Activated T-helper 17 cell treated with anti-CD3 and anti-CD28 coated beads, Interleukin-2, amount 50 U/mL, for 72 hours (primary cell): ENCODE data around the gene BCAR1. TPM values are rescaled to one million over a fixed set of nuclear protein-coding genes. Genes with fewer than 3 reads are reported as not detected.

Experiments used
- ATAC-seq: fragments of 150-1000 bp; cut with Tn5 transposase; replicated peaks from 2 replicates; pipeline ENCODE4 v1.10.0; 2021; ENCODE audit warnings: mild to moderate bottlenecking, moderate library complexity
- H3K27ac Mint-ChIP-seq: one replicate; pipeline ENCODE4 v1.8.0; 2022; ENCODE audit warnings: mixed read lengths
- H3K27me3 Mint-ChIP-seq: one replicate; pipeline ENCODE4 v1.8.0; 2022; ENCODE audit warnings: mixed read lengths
- H3K36me3 Mint-ChIP-seq: one replicate; pipeline ENCODE4 v1.8.0; 2022; ENCODE audit warnings: low read depth, mild to moderate bottlenecking, mixed read lengths
- H3K4me1 Mint-ChIP-seq: one replicate; pipeline ENCODE4 v1.8.0; 2022; ENCODE audit warnings: mixed read lengths
- H3K4me3 Mint-ChIP-seq: one replicate; pipeline ENCODE4 v1.8.0; 2022; ENCODE audit warnings: mild to moderate bottlenecking, mixed read lengths
- H3K9me3 Mint-ChIP-seq: one replicate; pipeline ENCODE4 v1.8.0; 2022; ENCODE audit warnings: mixed read lengths
- total RNA-seq, 2 donors: library from RNA; stranded (reverse); gene quantifications; one replicate each; pipeline ENCODE4 v1.2.3, GENCODE V29; 2022

BCAR1 gene
- total RNA-seq, result under 1 TPM in 1 of 2 donors, not detected in 1; 0.58 TPM

DNA sequence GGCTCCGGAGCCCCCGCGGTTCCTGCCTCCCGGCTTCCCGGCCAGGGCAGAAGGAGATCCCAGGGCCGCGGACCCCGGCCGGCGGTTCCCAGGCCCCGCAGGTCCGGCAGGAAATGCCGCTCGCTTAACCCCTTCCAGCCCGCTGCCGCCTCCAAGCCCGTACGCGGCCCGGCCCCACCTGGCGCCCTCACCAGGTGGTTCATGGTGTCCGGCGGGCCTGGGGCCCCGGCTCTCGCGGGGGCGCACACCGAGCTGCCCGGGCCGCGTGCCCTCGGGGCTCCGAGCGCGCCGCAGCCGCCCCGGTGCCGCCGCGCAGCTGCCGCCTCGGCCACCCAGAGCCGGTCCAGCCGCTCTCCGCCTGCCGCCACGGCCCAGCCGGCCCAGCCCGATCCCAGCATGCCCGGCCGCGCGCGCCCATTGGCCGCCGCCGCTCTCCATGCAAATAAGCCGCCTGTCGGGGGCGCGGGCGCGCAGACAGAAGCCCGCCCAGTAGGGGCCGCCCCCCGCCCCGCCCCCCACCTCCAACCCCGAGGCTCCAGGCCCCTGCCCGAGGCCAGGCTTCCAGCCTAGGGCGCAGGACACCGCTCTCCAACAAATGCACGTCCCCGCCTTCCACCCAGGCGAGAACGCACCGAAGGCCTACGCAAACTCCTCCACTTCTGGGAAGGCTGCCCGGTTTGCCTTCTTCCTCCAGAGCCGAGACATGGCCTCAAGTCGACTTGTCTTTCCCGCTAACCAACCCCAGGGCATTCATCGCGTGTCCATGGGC lies at the start of gene BCAR1:
TSS of gene BCAR1 (minus strand) at position 345 of the 769 bp plus-strand sequence. CDS start at position 203, 142 bp downstream.
- Mint-ChIP-seq H3K4me3 (peak within 1 kb of the TSS; percentile 58), H3K36me3 (no peaks in the 10 kb centered on the region), H3K27me3 (peaks cover 18% of the 10 kb centered on the region), H3K4me1 (no peaks in the 10 kb centered on the region), H3K9me3 (no peaks in the 10 kb centered on the region), H3K27ac (no peak within 1 kb of the TSS)
- ATAC-seq, result peak; percentile 26

DNA sequence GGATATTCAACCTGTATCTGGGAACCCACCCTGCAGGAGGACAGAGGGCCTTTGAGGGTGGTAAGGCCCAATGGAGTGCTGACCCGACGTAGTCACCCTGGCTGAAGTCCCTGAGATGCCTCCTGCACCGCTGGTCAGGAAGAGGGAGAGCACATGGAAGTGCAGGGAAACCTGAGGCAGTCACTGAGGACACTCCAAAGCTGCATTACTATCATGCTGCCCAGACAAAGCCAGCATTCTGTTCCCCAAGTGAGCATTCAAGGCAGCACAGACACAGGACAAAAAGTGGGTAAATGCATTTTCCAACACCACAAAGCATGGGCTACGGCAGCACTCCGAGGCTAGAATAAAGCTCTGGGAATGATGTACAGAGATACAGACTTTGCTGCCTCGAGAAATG lies 46.8 kb upstream of the BCAR1 start:
- no peaks in the 10 kb centered on the region for H3K27me3 Mint-ChIP-seq

GRCh38 chr16:75296606-75297005 lies 45.2 kb upstream of the BCAR1 start:
- ATAC-seq, result no peak

More for the DNA sequence above, 46.8 kb upstream of the BCAR1 start:
- Mint-ChIP-seq H3K4me1 (peaks cover 4% of the 10 kb centered on the region), H3K27ac (no peak overlapping the region), H3K9me3 (no peaks in the 10 kb centered on the region), H3K36me3 (peaks cover 93% of the 10 kb centered on the region), H3K4me3 (no peak overlapping the region)
- ATAC-seq, result no peak

GRCh38 chr16:75294773-75295459 lies 43.5 kb upstream of the BCAR1 start:
- Mint-ChIP-seq H3K27ac (no peak overlapping the region), H3K4me3 (no peak overlapping the region), H3K9me3 (no peaks in the 10 kb centered on the region), H3K4me1 (peaks cover 4% of the 10 kb centered on the region), H3K27me3 (peaks cover 5% of the 10 kb centered on the region), H3K36me3 (peaks cover 98% of the 10 kb centered on the region)
- no peak for ATAC-seq

More at GRCh38 chr16:75296606-75297005, 45.2 kb upstream of the BCAR1 start:
- no peak overlapping the region for H3K4me3 Mint-ChIP-seq
- no peaks in the 10 kb centered on the region for H3K27me3 Mint-ChIP-seq
- no peak overlapping the region for H3K27ac Mint-ChIP-seq
- H3K4me1 Mint-ChIP-seq, result peaks cover 4% of the 10 kb centered on the region
- no peaks in the 10 kb centered on the region for H3K9me3 Mint-ChIP-seq
- H3K36me3 Mint-ChIP-seq, result peaks cover 98% of the 10 kb centered on the region

DNA sequence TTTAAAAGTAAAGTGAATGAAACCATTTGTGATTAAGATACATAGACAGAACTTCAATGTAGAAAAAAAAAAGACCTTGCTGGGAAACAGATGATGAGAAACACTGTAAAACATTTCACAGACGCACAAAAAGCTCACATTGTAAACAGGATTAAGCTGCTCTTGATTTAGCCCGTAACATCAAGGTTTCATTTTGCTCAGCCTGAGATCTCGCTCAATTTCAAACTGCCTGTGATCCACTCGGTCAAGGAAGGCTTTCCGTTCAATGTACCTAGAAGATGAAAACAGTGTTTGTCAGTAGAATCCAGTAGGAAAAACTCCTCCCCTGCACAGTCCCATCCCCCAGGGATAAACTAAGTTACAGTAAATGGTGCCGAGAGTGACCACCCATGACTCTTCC lies 42.3 kb upstream of the BCAR1 start:
- Mint-ChIP-seq H3K27ac (no peak overlapping the region), H3K4me3 (no peak overlapping the region), H3K9me3 (no peaks in the 10 kb centered on the region), H3K27me3 (peaks cover 6% of the 10 kb centered on the region), H3K4me1 (peaks cover 4% of the 10 kb centered on the region), H3K36me3 (peaks cover 98% of the 10 kb centered on the region)
- no peak for ATAC-seq

- ATAC-seq, result no peak
- peaks cover 10% of the 10 kb centered on the region for H3K4me1 Mint-ChIP-seq
- no peaks in the 10 kb centered on the region for H3K9me3 Mint-ChIP-seq
- peaks cover 10% of the 10 kb centered on the region for H3K27me3 Mint-ChIP-seq
- no peak overlapping the region for H3K27ac Mint-ChIP-seq
- H3K36me3 Mint-ChIP-seq, result peaks cover 98% of the 10 kb centered on the region
- no peak overlapping the region for H3K4me3 Mint-ChIP-seq
Measured at GRCh38 chr16:75293173-75293572, 41.7 kb upstream of the BCAR1 start.

- Mint-ChIP-seq H3K27ac (no peak overlapping the region), H3K9me3 (no peaks in the 10 kb centered on the region), H3K27me3 (peaks cover 10% of the 10 kb centered on the region), H3K4me3 (no peak overlapping the region), H3K36me3 (peaks cover 93% of the 10 kb centered on the region), H3K4me1 (peaks cover 10% of the 10 kb centered on the region)
- no peak for ATAC-seq
Measured at GRCh38 chr16:75292691-75293090, 41.3 kb upstream of the BCAR1 start.

DNA sequence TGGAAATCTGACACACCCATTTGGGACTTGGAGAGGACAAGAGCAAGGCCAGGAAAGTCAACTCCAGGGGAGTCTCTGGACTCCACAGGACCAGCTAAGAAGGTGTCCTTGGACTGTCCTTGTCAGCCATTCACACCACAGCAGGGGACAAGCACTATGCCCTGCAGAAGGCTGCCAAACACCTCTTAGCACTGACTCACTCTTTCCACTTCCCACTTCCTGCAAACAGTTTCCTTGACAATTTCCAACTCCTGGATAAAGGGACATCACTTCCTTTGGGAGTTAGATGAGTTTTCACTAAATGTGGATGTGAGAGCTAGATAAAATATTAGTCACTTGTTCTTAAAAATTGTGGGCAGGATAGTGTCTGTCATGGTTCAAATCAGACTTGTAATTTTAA lies 37.8 kb upstream of the BCAR1 start:
- no peaks in the 10 kb centered on the region for H3K9me3 Mint-ChIP-seq
- ATAC-seq, result no peak
- peaks cover 10% of the 10 kb centered on the region for H3K4me1 Mint-ChIP-seq
- H3K4me3 Mint-ChIP-seq, result peak overlapping the region; percentile 53
- H3K27me3 Mint-ChIP-seq, result peaks cover 10% of the 10 kb centered on the region
- H3K36me3 Mint-ChIP-seq, result peaks cover 65% of the 10 kb centered on the region
- H3K27ac Mint-ChIP-seq, result no peak overlapping the region

DNA sequence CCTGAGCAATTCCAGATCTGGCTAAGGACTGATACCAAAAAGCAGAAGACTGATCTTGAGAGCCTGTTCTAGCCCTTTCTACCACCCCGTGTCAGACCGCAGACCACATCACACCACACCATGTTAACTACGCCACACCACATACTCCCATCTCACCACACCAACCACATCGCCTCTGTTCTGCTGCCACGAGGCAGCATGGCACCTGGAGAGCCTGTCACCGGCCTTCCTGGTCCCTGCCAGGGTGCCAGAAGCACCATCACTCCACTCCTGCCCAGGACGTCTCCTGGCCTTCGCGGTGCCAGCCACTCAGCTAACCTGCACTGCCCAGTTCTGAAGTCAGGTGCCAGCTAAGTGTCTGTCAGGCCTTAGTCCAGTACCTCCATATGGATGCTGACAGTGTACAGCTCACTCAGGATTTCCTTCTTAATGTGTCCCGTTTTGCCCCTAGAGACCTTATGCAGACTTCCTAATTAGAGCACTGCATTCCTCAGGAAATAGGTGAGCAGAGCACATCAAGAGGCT lies 37.2 kb upstream of the BCAR1 start:
- H3K36me3 Mint-ChIP-seq, result peaks cover 60% of the 10 kb centered on the region
- ATAC-seq, result peak; percentile 89
- no peaks in the 10 kb centered on the region for H3K9me3 Mint-ChIP-seq
- H3K4me3 Mint-ChIP-seq, result peak overlapping the region; percentile 53
- peaks cover 10% of the 10 kb centered on the region for H3K4me1 Mint-ChIP-seq
- peaks cover 10% of the 10 kb centered on the region for H3K27me3 Mint-ChIP-seq
- H3K27ac Mint-ChIP-seq, result peak overlapping the region; percentile 83

- H3K27ac Mint-ChIP-seq, result peak overlapping the region; percentile 83
- peaks cover 10% of the 10 kb centered on the region for H3K4me1 Mint-ChIP-seq
- peak overlapping the region; percentile 53 for H3K4me3 Mint-ChIP-seq
- peaks cover 10% of the 10 kb centered on the region for H3K27me3 Mint-ChIP-seq
- no peaks in the 10 kb centered on the region for H3K9me3 Mint-ChIP-seq
- ATAC-seq, result peak; percentile 17
- H3K36me3 Mint-ChIP-seq, result peaks cover 55% of the 10 kb centered on the region
Measured at GRCh38 chr16:75288181-75288580, 36.8 kb upstream of the BCAR1 start.

- no peak overlapping the region for H3K4me3 Mint-ChIP-seq
- H3K27me3 Mint-ChIP-seq, result peaks cover 10% of the 10 kb centered on the region
- peaks cover 50% of the 10 kb centered on the region for H3K36me3 Mint-ChIP-seq
- H3K4me1 Mint-ChIP-seq, result peaks cover 10% of the 10 kb centered on the region
- H3K9me3 Mint-ChIP-seq, result no peaks in the 10 kb centered on the region
- no peak overlapping the region for H3K27ac Mint-ChIP-seq
- no peak for ATAC-seq
Measured at GRCh38 chr16:75287708-75288107, 36.3 kb upstream of the BCAR1 start.

DNA sequence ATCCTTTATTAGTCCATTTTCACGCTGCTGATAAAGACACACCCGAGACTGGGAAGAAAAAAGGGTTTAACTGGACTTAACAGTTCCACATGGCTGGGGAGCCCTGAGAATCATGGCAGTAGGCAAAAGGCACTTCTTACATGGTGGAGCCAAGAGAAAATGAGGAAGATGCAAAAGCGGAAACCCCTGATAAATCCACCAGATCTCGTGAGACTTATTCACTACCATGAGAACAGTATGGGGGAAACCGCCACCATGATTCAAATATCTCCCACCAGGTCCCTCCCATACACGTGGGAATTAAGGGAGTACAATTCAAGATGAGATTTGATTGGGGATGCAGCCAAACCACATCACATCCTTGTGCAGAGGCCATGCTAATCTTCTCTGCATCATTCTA lies 35.0 kb upstream of the BCAR1 start:
- H3K9me3 Mint-ChIP-seq, result no peaks in the 10 kb centered on the region
- ATAC-seq, result no peak
- H3K4me1 Mint-ChIP-seq, result peaks cover 10% of the 10 kb centered on the region
- H3K4me3 Mint-ChIP-seq, result no peak overlapping the region
- peaks cover 9% of the 10 kb centered on the region for H3K27me3 Mint-ChIP-seq
- H3K36me3 Mint-ChIP-seq, result peaks cover 37% of the 10 kb centered on the region
- H3K27ac Mint-ChIP-seq, result no peak overlapping the region

DNA sequence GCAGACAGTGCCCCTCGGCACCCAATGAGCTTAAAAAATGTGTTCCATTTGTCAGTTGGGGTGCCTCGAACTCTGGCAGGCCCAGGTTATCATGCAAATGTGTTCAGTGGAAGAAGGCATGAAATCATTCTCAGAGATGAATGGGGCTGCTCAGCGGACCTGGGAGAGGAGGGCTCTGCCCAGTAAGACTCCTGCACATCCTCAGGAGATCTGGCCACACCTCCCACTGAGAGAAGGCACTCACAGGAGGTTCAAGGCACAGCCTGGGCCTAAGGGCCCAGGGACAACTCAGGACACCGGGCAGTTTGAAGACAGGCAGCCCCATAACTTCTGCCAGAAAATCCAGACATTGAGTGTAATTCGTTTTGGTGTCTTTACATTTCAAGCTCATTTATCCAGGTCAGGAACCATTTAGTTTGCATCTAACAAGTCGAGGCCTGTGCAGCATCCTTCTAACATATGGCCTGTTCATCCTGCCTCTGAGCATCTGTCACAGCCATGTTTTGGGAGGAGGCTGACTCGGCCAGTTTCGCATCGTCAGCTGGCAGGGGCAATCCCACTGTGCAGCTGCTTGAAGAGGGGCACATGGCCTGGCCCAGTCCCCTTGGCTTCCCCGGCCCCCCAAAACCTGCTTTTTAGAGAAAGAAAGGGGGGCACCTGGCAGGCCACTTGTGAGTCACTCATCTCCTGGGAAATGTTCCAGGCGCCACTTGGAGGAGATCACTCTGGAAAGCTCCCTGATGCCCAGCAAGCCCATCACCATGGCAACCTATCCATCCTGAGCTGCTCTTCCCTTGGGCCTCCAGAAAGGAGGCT lies 31.2 kb upstream of the BCAR1 start:
- H3K36me3 Mint-ChIP-seq, result peaks cover 6% of the 10 kb centered on the region
- no peak for ATAC-seq
- H3K9me3 Mint-ChIP-seq, result no peaks in the 10 kb centered on the region
- H3K4me1 Mint-ChIP-seq, result no peaks in the 10 kb centered on the region
- H3K27me3 Mint-ChIP-seq, result peaks cover 4% of the 10 kb centered on the region
- H3K4me3 Mint-ChIP-seq, result no peak overlapping the region
- no peak overlapping the region for H3K27ac Mint-ChIP-seq

DNA sequence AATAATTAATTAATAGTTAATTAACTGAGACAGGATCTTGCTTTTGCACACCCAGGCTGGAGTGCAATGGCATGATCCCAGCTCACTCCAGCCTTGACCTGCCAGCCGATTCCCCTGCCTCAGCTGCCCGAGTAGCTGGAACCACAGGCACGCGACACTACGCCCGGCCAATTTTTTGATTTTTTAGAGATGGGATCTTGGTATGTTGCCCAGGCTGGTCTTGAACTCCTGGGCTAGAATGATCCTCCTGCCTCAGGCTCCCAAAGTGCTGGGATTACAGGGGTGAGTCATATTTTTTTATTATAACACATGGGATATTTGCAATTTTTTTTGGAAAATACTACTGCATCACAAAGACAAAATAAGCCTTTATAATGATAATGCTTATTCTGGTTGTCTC lies 30.4 kb upstream of the BCAR1 start:
- no peaks in the 10 kb centered on the region for H3K9me3 Mint-ChIP-seq
- no peak overlapping the region for H3K27ac Mint-ChIP-seq
- H3K27me3 Mint-ChIP-seq, result peaks cover 4% of the 10 kb centered on the region
- no peak for ATAC-seq
- H3K36me3 Mint-ChIP-seq, result peaks cover 6% of the 10 kb centered on the region
- no peaks in the 10 kb centered on the region for H3K4me1 Mint-ChIP-seq
- no peak overlapping the region for H3K4me3 Mint-ChIP-seq
